AG04450 (cell line): Measurements from ENCODE around the gene SLC17A9. TPM values are rescaled to one million over a fixed set of nuclear protein-coding genes. Genes with fewer than 3 reads are reported as not detected.

Source experiments
- CTCF ChIA-PET: fragments of 300-600, 350-600 bp; formaldehyde crosslinking; extraction: SDS; loops from one replicate; lab custom pipeline; 2022; ENCODE audit warnings: antibody characterized with exemption, inconsistent platforms; lab: Charles Lee
- POLR2A ChIA-PET: fragments of 350-600 bp; formaldehyde crosslinking; extraction: SDS; loops from one replicate; lab custom pipeline; 2021; ENCODE audit warnings: antibody characterized with exemption, inconsistent platforms; lab: Yijun Ruan, JAX
- DNase-seq: peaks from one replicate; pipeline ENCODE4 v3.0.0-alpha.2; 2011; ENCODE audit warnings: low read depth, low spot score
- H3K27ac ChIP-seq: one replicate; pipeline ENCODE4 v1.5.1; 2012; ENCODE audit warnings: low read depth, low read length, control low read depth
- H3K27me3 ChIP-seq: one replicate; pipeline ENCODE4 v1.6.0; 2012; ENCODE audit warnings: low read length; ENCODE audit not compliant: control insufficient read depth, insufficient read depth
- H3K4me3 ChIP-seq: 2 replicates; pipeline ENCODE4 v1.5.1; 2011; ENCODE audit warnings: mild to moderate bottlenecking, low read depth, low read length, control low read depth
- H3K9me3 ChIP-seq: 2 replicates; pipeline ENCODE4 v1.5.1; 2012; ENCODE audit warnings: low read length; ENCODE audit not compliant: control insufficient read depth, insufficient read depth
- polyA plus RNA-seq: library from polyadenylated mRNA; depleted of rRNA; stranded (reverse); fragments of >200 nt; gene quantifications from 2 replicates; pipeline ENCODE4 v1.2.3, GENCODE V29; 2011
- TF ChIP-seq, protein P1 (sequence below): IDR thresholded peaks from 2 replicates; pipeline ENCODE4 v1.5.1; 2011; ENCODE audit warnings: low read depth, low read length, control low read depth, inconsistent platforms

The SLC17A9 gene
- polyA plus RNA-seq, 1 experiment: 2.2 TPM

- POLR2A ChIA-PET: no interaction called here
- DNase-seq: no peak
- Histone ChIP-seq H3K27ac (no peak overlapping the region), H3K4me3 (no peak overlapping the region), H3K9me3 (no peaks in the 10 kb centered on the region), H3K27me3 (peaks cover 10% of the 10 kb centered on the region)
- CTCF ChIA-PET: interaction anchor here (1.4 kb wide), 1 partner anchor 44 kb away, joined by 4 read pairs; no protein-coding TSS in a partner anchor
- TF ChIP-seq, protein P1, sequence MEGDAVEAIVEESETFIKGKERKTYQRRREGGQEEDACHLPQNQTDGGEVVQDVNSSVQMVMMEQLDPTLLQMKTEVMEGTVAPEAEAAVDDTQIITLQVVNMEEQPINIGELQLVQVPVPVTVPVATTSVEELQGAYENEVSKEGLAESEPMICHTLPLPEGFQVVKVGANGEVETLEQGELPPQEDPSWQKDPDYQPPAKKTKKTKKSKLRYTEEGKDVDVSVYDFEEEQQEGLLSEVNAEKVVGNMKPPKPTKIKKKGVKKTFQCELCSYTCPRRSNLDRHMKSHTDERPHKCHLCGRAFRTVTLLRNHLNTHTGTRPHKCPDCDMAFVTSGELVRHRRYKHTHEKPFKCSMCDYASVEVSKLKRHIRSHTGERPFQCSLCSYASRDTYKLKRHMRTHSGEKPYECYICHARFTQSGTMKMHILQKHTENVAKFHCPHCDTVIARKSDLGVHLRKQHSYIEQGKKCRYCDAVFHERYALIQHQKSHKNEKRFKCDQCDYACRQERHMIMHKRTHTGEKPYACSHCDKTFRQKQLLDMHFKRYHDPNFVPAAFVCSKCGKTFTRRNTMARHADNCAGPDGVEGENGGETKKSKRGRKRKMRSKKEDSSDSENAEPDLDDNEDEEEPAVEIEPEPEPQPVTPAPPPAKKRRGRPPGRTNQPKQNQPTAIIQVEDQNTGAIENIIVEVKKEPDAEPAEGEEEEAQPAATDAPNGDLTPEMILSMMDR: no peak
These were observed 12.9 kb downstream of the SLC17A9 start for GRCh38 chr20:62965363-62965771.

DNA sequence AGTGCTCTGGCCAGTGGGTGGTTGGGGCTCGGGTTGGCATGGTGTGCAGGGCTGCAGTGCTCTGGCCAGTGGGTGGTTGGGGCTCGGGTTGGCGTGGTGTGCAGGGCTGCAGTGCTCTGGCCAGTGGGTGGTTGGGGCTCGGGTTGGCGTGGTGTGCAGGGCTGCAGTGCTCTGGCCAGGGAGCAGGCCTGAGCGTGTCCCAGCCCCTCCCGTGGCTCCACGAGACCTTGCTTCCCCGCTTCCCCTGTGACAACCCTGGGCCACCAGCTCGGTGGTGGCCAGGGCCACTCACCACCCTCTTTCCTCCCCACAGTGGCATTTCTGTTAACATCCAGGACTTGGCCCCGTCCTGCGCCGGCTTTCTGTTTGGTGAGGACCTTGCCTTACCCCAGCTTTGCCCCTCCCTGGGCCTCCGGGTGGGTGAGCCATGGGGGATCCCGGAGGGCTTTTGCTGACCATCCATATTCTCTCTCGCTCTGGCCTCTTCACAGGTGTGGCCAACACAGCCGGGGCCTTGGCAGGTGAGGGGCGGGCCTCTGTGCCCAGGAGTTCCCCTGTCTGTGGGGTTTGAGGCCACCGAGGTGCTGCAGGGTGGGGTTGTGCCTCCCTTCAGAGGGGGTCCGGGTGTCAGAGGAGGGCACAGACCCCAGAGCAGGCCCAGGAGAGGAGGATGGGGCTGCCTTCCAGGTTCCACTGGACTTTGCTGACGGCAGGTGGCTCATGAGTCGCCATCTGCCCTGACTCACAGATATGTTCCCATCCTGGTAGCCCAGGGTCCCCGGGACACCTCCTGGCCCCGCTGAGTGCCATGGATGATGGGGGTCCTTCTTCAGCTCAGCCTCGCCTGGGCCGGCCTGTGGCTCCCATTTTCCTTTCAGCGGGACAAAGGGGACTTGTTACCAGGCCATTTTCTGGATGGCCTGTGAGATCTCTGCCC is 14.0 kb downstream of the SLC17A9 start:
- ChIA-PET CTCF (no interaction called here), POLR2A (no interaction called here)
- no peak for DNase-seq
- TF ChIP-seq, protein P1: no peak
- no peak overlapping the region for H3K4me3 ChIP-seq
- H3K27ac ChIP-seq: no peak overlapping the region
- peaks cover 13% of the 10 kb centered on the region for H3K27me3 ChIP-seq
- no peaks in the 10 kb centered on the region for H3K9me3 ChIP-seq

GRCh38 chr20:62967149-62967501 is 14.6 kb downstream of the SLC17A9 start:
- Histone ChIP-seq H3K27me3 (peaks cover 14% of the 10 kb centered on the region), H3K4me3 (no peak overlapping the region), H3K9me3 (no peaks in the 10 kb centered on the region), H3K27ac (no peak overlapping the region)
- DNase-seq: no peak
- ChIA-PET CTCF (no interaction called here), POLR2A (no interaction called here)
- TF ChIP-seq, protein P1: no peak

GRCh38 chr20:62967628-62968351 is 15.3 kb downstream of the SLC17A9 start:
- Histone ChIP-seq H3K4me3 (no peak overlapping the region), H3K9me3 (no peaks in the 10 kb centered on the region; the same call in 1 of the 2 replicates), H3K27me3 (peaks cover 15% of the 10 kb centered on the region), H3K27ac (no peak overlapping the region)
- TF ChIP-seq, protein P1: no peak
- CTCF ChIA-PET: interaction anchor here (1.4 kb wide), 1 partner anchor 41 kb away, joined by 5 read pairs; no protein-coding TSS in a partner anchor
- POLR2A ChIA-PET: no interaction called here
- no peak for DNase-seq
